ENCODE data around the gene KLHL26.

DNA sequence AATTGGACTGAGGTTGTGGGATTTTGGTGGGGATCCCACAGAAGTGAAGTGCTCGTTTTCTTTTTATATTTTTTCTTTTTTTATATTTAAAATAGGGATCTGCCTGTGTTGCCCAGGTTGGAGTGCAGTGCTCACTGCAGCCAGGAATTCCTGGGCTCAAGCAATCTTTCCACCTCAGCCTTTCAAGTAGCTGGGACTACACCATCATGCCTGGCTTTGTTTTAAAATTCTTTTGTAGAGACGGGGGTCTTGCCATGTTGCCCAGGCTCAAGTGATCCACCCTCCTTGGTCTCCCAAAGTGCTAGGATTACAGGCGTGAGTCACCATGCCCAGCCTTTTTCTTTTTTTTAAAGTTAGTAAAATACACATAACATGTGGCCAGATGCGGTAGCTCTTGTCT lies 67.2 kb downstream of the KLHL26 start:
- TF ChIP-seq, protein P1, sequence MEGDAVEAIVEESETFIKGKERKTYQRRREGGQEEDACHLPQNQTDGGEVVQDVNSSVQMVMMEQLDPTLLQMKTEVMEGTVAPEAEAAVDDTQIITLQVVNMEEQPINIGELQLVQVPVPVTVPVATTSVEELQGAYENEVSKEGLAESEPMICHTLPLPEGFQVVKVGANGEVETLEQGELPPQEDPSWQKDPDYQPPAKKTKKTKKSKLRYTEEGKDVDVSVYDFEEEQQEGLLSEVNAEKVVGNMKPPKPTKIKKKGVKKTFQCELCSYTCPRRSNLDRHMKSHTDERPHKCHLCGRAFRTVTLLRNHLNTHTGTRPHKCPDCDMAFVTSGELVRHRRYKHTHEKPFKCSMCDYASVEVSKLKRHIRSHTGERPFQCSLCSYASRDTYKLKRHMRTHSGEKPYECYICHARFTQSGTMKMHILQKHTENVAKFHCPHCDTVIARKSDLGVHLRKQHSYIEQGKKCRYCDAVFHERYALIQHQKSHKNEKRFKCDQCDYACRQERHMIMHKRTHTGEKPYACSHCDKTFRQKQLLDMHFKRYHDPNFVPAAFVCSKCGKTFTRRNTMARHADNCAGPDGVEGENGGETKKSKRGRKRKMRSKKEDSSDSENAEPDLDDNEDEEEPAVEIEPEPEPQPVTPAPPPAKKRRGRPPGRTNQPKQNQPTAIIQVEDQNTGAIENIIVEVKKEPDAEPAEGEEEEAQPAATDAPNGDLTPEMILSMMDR (IDR thresholded peaks at IDR 0.05), result no peak
- no peak for TF ChIP-seq POLR2A (IDR thresholded peaks at IDR 0.05)

Data from thyroid gland (tissue), 4 donors.